Measurements from ENCODE around the gene TBCD.

Gene TBCD

GRCh38 chr17:82831041-82831817, 79.4 kb downstream of the TBCD start:
- Histone ChIP-seq H3K4me1 (ENCODE audit: control insufficient read depth, insufficient read depth, low read length) (peaks cover 3% of the 10 kb centered on the region), H3K27ac (ENCODE audit: insufficient read depth, low read depth, low read length, poor library complexity, severe bottlenecking) (no peak overlapping the region), H3K36me3 (ENCODE audit: control insufficient read depth, insufficient read depth, low read length) (peaks cover 9% of the 10 kb centered on the region), H3K9me3 (ENCODE audit: control insufficient read depth, low read length) (no peaks in the 10 kb centered on the region), H3K4me3 (ENCODE audit: insufficient read depth, low read depth, low read length) (no peak overlapping the region), H3K27me3 (ENCODE audit: control insufficient read depth, insufficient read depth, low read length, poor library complexity, severe bottlenecking) (no peaks in the 10 kb centered on the region)
- 92 to 93% methylated on average over 29 of the region's 29 CpGs for WGBS, 2 experiments

- 94 to 96% methylated on average over 18 of the region's 18 CpGs for WGBS, 2 experiments
- H3K4me3 ChIP-seq (ENCODE audit: insufficient read depth, low read depth, low read length): no peak overlapping the region
- no peaks in the 10 kb centered on the region for H3K9me3 ChIP-seq (ENCODE audit: control insufficient read depth, low read length)
- peaks cover 3% of the 10 kb centered on the region for H3K4me1 ChIP-seq (ENCODE audit: control insufficient read depth, insufficient read depth, low read length)
- no peak overlapping the region for H3K27ac ChIP-seq (ENCODE audit: insufficient read depth, low read depth, low read length, poor library complexity, severe bottlenecking)
- peaks cover 9% of the 10 kb centered on the region for H3K36me3 ChIP-seq (ENCODE audit: control insufficient read depth, insufficient read depth, low read length)
- H3K27me3 ChIP-seq (ENCODE audit: control insufficient read depth, insufficient read depth, low read length, poor library complexity, severe bottlenecking): no peaks in the 10 kb centered on the region
Observed at GRCh38 chr17:82831818-82832200, 79.9 kb downstream of the TBCD start.

DNA sequence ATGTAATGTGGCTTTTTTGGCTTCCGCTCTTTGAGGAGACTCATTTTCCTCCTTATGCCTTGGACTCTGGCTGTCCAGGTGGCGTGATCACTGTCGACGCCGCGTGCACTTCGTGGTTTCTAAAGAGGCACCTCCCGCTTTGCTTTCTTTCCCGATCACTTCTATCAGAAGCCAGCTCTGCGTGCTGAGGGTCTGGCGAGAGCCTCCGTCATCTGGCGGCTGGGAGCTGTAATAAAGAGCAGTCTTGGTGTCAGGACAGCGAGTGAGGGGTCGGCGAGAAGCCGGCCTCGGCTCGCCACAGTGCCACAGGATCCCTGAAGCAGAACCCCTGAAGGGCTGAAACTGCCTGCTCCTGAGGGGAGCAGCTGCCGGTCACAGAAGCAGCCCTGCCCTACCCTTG, 80.5 kb downstream of the TBCD start:
- Histone ChIP-seq H3K36me3 (ENCODE audit: control insufficient read depth, insufficient read depth, low read length) (peaks cover 9% of the 10 kb centered on the region), H3K27me3 (ENCODE audit: control insufficient read depth, insufficient read depth, low read length, poor library complexity, severe bottlenecking) (no peaks in the 10 kb centered on the region), H3K4me3 (ENCODE audit: insufficient read depth, low read depth, low read length) (no peak overlapping the region), H3K4me1 (ENCODE audit: control insufficient read depth, insufficient read depth, low read length) (peaks cover 3% of the 10 kb centered on the region), H3K27ac (ENCODE audit: insufficient read depth, low read depth, low read length, poor library complexity, severe bottlenecking) (no peak overlapping the region), H3K9me3 (ENCODE audit: control insufficient read depth, low read length) (no peaks in the 10 kb centered on the region)
- WGBS, 2 experiments: 87 to 90% methylated on average over 20 of the region's 20 CpGs

GRCh38 chr17:82832881-82833475, 81.1 kb downstream of the TBCD start:
- H3K27ac ChIP-seq (ENCODE audit: insufficient read depth, low read depth, low read length, poor library complexity, severe bottlenecking): no peak overlapping the region
- peaks cover 3% of the 10 kb centered on the region for H3K4me1 ChIP-seq (ENCODE audit: control insufficient read depth, insufficient read depth, low read length)
- 91 to 93% methylated on average over 19 to 20 of the region's 20 CpGs for WGBS, 2 experiments

GRCh38 chr17:82835122-82835521, 83.3 kb downstream of the TBCD start:
- H3K4me3 ChIP-seq (ENCODE audit: insufficient read depth, low read depth, low read length): no peak overlapping the region
- 91 to 93% methylated on average over 9 of the region's 9 CpGs for WGBS, 2 experiments
- no peaks in the 10 kb centered on the region for H3K9me3 ChIP-seq (ENCODE audit: control insufficient read depth, low read length)
- peaks cover 3% of the 10 kb centered on the region for H3K4me1 ChIP-seq (ENCODE audit: control insufficient read depth, insufficient read depth, low read length)
- H3K27me3 ChIP-seq (ENCODE audit: control insufficient read depth, insufficient read depth, low read length, poor library complexity, severe bottlenecking): no peaks in the 10 kb centered on the region
- no peak overlapping the region for H3K27ac ChIP-seq (ENCODE audit: insufficient read depth, low read depth, low read length, poor library complexity, severe bottlenecking)
- no peaks in the 10 kb centered on the region for H3K36me3 ChIP-seq (ENCODE audit: control insufficient read depth, insufficient read depth, low read length)

More at GRCh38 chr17:82832881-82833475, 81.1 kb downstream of the TBCD start:
- Histone ChIP-seq H3K36me3 (ENCODE audit: control insufficient read depth, insufficient read depth, low read length) (peaks cover 7% of the 10 kb centered on the region), H3K9me3 (ENCODE audit: control insufficient read depth, low read length) (no peaks in the 10 kb centered on the region), H3K27me3 (ENCODE audit: control insufficient read depth, insufficient read depth, low read length, poor library complexity, severe bottlenecking) (no peaks in the 10 kb centered on the region), H3K4me3 (ENCODE audit: insufficient read depth, low read depth, low read length) (no peak overlapping the region)

DNA sequence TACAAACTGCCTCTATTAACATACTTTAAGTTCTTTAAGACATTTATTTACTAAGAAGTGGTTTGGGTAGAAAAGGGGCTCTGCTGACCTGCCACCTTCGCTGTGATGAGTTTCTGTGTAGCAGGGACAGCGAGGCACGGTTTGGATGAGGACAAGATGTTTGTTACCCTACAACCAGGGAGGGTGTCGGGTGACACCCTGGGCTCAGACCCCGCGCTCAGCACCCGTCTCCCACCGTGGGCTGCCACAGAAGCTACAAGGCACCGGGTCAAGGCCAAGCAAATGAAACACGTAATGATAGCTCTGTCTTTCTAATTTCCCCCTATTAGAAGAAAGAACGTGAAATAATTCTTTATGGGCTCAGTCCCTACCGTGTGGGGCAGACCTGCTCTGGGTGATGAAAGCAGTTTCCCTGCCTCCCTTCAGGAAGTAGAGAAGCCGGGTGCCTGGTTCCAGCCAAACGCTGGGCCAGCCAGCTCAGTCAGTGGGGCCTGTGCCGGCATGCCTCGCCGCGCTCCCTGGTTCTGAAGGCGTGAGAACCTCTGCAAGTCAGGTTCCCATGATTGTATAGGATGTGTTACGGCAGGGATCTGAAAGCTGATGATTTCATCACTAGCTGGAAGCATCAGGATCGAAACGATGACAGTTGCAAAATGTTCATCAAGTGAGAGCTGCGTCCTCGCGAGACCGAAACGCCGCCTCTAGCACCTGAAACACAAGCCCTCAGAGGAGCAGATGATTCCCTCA, 84.1 kb downstream of the TBCD start:
- 92 to 93% methylated on average over 28 of the region's 28 CpGs for WGBS, 2 experiments
- Histone ChIP-seq H3K9me3 (ENCODE audit: control insufficient read depth, low read length) (no peaks in the 10 kb centered on the region), H3K27me3 (ENCODE audit: control insufficient read depth, insufficient read depth, low read length, poor library complexity, severe bottlenecking) (no peaks in the 10 kb centered on the region), H3K27ac (ENCODE audit: insufficient read depth, low read depth, low read length, poor library complexity, severe bottlenecking) (no peak overlapping the region), H3K36me3 (ENCODE audit: control insufficient read depth, insufficient read depth, low read length) (no peaks in the 10 kb centered on the region), H3K4me1 (ENCODE audit: control insufficient read depth, insufficient read depth, low read length) (peaks cover 5% of the 10 kb centered on the region), H3K4me3 (ENCODE audit: insufficient read depth, low read depth, low read length) (no peak overlapping the region)

- Histone ChIP-seq H3K27ac (ENCODE audit: insufficient read depth, low read depth, low read length, poor library complexity, severe bottlenecking) (no peak overlapping the region), H3K9me3 (ENCODE audit: control insufficient read depth, low read length) (no peaks in the 10 kb centered on the region), H3K4me1 (ENCODE audit: control insufficient read depth, insufficient read depth, low read length) (peaks cover 5% of the 10 kb centered on the region), H3K4me3 (ENCODE audit: insufficient read depth, low read depth, low read length) (no peak overlapping the region), H3K27me3 (ENCODE audit: control insufficient read depth, insufficient read depth, low read length, poor library complexity, severe bottlenecking) (no peaks in the 10 kb centered on the region), H3K36me3 (ENCODE audit: control insufficient read depth, insufficient read depth, low read length) (no peaks in the 10 kb centered on the region)
- WGBS, 2 experiments: 92% methylated on average over 12 of the region's 12 CpGs
Observed at GRCh38 chr17:82836823-82837357, 85.0 kb downstream of the TBCD start.

DNA sequence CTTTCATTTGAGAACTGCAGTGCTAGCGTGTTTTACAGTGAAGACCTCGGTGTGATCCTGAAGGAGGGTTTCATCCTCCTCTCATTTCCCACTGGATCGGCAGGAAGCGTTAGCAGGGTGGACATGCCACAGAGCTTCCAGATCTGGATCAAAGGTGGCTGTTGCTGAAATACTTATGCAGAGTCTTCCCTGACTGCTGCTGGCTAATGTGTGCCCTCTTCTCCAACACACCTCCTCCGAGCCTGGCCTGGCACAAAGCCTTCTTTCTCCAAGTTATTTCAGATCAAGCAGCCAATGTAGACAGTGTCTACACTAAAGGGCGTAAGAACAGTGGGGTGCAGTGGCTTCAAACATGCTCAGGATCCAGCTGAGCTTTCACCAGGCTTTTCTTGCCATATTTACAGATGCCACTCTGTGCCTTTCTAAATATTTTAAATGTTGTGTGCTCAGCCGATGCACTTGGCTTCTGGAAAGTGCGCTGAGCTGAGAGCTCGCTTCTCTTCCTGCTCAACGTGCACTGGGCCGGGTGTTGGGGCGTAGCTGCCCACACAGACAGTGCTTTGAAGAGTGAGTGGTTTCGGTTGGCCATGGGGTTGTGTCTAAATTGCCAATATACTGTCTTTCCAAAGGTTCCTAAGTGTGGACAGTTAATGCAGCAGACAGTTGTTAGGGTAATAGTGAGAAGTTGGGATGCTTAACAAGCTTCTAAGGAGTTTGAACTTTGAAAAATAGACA, 85.9 kb downstream of the TBCD start:
- Histone ChIP-seq H3K27me3 (ENCODE audit: control insufficient read depth, insufficient read depth, low read length, poor library complexity, severe bottlenecking) (no peaks in the 10 kb centered on the region), H3K27ac (ENCODE audit: insufficient read depth, low read depth, low read length, poor library complexity, severe bottlenecking) (no peak overlapping the region), H3K4me1 (ENCODE audit: control insufficient read depth, insufficient read depth, low read length) (peaks cover 5% of the 10 kb centered on the region), H3K9me3 (ENCODE audit: control insufficient read depth, low read length) (no peaks in the 10 kb centered on the region), H3K36me3 (ENCODE audit: control insufficient read depth, insufficient read depth, low read length) (no peaks in the 10 kb centered on the region), H3K4me3 (ENCODE audit: insufficient read depth, low read depth, low read length) (no peak overlapping the region)
- WGBS, 2 experiments: 95 to 97% methylated on average over 13 of the region's 13 CpGs

- H3K27me3 ChIP-seq (ENCODE audit: control insufficient read depth, insufficient read depth, low read length, poor library complexity, severe bottlenecking): no peaks in the 10 kb centered on the region
- no peaks in the 10 kb centered on the region for H3K9me3 ChIP-seq (ENCODE audit: control insufficient read depth, low read length)
- no peaks in the 10 kb centered on the region for H3K36me3 ChIP-seq (ENCODE audit: control insufficient read depth, insufficient read depth, low read length)
- H3K4me1 ChIP-seq (ENCODE audit: control insufficient read depth, insufficient read depth, low read length): peaks cover 5% of the 10 kb centered on the region
- no peak overlapping the region for H3K4me3 ChIP-seq (ENCODE audit: insufficient read depth, low read depth, low read length)
- no peak overlapping the region for H3K27ac ChIP-seq (ENCODE audit: insufficient read depth, low read depth, low read length, poor library complexity, severe bottlenecking)
- 94% methylated on average over 16 to 17 of the region's 17 CpGs for WGBS, 2 experiments
Observed at GRCh38 chr17:82838386-82839063, 86.7 kb downstream of the TBCD start.
